Fibroblast of skin of scalp (primary cell): ENCODE measurements around the gene BCL2.
A peak's percentile ranks its signal among the peaks of the same experiment; 100 is the strongest.

Experiments
- DNase-seq: peaks from one replicate; pipeline ENCODE4 v3.0.0-alpha.2; 2013

Gene BCL2

DNA sequence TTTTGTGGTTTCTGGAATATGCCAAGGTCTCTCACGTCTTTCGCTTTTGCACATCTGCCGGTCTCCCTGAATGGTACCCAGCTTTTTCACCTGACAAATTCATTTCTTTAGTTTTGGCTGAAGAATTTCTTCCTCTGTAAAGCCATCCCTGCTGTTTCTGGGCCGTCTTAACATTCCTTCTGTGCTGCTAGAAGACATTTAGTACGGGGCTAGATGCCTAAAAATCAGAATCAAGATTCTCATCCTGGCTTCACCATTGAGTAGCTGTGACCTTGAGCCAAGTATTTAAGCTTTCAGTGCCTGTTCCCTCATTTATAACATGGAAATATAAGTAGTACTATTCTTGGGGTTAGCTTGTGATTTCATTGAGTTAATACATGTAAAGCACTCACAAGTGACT is 6.4 kb upstream of the BCL2 start:
- no peak for DNase-seq

GRCh38 chr18:63325086-63325686 is 5.6 kb upstream of the BCL2 start:
- no peak for DNase-seq

DNA sequence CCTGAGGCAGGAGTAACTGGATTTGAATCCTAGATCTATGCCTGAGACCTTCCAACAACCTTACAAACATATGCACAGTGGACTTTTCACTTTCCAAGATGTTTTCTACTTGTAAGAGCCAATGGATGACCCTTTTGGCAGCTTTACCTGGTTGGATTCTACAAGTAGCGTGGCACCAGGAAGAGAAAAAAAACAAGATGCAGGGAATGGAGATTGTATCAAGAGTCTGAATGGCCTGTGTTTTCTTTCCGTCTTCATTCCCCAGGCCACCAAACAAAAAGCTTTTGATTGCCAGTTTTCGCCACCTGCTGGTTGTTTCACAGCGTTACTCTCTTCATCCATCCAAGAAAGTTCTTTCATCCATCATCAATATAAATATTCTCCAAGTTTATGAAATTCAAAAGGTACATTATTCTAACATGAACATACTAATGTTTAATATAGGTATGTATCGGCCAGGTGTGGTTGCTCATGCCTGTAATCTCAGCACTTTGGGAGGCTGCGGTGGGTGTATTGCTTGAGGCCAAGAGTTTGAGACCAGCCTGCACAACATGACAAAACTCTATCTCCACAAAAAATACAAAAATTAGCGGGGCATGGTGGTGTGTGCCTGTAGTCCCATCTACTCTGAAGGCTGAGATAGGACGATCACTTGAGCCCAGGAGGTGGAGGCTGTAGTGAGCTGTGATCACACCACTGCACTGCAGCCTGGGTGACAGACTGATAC is 3.5 kb upstream of the BCL2 start:
- peak; percentile 73 for DNase-seq

- no peak for DNase-seq
Measured at GRCh38 chr18:63322206-63322605, 2.6 kb upstream of the BCL2 start.

DNA sequence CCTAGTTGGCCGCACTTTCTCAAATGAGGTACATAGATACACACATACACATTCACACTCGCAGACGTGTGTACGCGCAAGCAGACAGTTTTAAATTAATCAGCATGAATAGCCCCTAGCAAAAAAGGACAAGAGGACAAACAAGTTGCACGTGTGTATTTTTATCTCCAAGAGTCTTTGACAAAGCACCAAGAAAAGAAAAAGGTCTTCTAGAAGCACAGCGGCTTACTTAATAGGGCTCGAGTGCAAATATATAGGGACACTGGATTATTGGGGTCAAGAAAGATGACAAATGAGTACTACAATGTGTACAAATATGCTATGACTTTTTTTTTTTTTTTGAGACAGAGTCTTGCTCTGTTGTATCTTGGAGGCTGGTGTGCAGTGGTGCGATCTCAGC is 1.7 kb upstream of the BCL2 start:
- no peak for DNase-seq

- no peak for DNase-seq
Measured at GRCh38 chr18:63320975-63321265, 1.4 kb upstream of the BCL2 start.

GRCh38 chr18:63320123-63320974 is 780 bp upstream of the BCL2 start:
- peak; percentile 90 for DNase-seq

DNA sequence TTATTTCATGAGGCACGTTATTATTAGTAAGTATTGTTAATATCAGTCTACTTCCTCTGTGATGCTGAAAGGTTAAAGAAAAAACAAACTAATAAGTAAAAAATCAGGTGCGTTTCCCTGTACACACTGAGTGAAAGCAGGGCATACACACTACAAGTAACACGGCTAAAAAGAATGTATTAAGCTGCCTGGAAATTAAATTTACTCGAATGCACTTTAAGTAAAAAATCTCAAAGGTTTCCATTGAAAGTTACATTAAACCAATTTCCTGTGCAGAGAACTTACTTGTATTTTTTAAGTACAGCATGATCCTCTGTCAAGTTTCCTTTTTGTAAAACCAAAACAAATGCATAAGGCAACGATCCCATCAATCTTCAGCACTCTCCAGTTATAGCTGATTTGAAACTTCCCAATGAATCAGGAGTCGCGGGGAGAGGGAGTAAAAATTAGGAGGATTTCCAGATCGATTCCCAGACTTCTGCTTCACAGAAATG is 633 bp downstream of the BCL2 start:
- DNase-seq = no peak

DNA sequence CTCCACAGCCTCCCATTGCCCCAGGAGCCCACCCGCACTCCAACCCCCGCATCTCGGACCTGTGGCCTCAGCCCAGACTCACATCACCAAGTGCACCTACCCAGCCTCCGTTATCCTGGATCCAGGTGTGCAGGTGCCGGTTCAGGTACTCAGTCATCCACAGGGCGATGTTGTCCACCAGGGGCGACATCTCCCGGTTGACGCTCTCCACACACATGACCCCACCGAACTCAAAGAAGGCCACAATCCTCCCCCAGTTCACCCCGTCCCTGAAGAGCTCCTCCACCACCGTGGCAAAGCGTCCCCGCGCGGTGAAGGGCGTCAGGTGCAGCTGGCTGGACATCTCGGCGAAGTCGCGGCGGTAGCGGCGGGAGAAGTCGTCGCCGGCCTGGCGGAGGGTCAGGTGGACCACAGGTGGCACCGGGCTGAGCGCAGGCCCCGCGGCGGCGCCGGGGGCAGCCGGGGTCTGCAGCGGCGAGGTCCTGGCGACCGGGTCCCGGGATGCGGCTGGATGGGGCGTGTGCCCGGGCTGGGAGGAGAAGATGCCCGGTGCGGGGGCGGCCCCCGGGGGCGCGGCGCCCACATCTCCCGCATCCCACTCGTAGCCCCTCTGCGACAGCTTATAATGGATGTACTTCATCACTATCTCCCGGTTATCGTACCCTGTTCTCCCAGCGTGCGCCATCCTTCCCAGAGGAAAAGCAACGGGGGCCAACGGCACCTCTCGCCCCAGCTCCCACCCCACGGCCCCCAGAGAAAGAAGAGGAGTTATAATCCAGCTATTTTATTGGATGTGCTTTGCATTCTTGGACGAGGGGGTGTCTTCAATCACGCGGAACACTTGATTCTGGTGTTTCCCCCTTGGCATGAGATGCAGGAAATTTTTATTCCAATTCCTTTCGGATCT is 1.3 kb downstream of the BCL2 start:
- DNase-seq = peak; percentile 14

DNA sequence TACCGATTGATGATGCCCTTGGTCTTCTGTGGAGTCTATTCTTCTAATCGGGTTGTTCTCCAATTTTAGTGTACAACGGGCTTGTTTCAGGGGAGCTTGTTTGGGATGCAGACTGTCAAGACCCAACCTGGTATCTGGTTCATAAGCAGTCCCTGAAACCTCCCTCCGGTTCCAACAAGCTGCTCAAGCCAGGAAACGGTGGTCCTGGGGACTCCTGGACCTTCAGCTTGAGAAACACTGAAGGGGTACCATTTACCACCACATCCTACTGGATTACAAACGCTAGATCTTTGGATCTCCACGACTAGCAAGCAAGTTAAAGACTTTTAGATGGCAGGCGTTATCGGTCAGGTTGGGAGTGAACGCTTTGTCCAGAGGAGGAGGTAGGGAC is 2.0 kb downstream of the BCL2 start:
- DNase-seq = no peak

DNA sequence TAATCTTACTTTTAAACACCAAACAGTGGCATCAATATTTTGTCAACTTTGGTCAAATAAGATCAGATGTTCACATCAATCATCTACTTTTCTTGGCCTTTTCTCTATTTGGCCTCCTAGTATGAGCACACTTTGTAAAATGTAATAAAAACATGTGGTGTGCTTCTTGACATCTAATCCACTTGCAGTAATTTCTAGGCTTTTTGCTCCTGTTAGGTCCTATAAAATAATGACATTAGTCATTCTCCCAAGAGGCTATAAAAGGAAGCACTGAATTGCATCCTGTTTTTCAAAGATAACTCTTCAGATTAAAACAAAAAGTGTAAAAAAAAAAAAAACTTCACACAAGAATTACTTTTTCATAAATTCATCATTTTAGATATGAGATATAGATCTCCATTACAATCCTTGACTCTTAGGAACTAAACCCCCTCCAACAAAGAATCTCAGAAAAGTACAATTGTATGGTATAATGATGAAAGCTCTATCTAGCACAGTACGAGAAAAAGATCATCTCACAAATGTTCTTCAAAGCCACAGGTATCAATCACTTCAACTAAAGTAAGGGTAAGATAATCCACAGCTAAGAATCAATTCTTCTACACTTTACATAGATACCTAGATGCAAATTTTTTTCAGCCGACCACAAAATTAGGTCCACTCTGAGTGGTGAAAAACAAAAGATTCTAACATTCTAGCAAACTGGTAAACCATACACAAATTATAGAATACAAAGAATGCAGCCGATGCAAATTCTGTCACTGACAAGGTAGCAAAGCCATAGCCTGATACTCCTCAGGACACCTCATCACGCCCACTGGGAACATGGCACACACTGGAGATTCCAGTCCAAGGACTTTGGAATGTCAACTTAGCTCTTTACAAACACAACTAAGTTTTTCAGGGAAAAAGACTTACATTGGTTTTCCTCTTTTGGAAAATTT is 2.7 kb downstream of the BCL2 start:
- no peak for DNase-seq

DNA sequence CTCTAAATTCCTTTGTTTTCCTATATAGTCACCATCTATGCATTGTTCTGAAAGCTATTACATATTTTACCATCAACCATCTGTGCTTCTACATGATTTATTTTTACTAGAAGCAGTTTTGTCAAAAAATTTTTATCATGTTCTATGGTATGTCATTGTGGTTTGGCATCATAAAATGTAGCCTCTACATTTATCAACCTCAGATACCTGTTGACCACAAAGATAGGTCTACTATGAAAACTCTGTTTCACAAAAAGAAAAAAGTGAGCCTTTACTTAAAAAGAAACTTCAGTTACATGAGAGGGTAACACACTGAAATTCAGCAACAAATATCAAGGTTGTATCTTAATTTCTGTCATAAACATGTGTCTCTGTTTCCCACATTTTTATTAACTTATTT is 3.7 kb downstream of the BCL2 start:
- DNase-seq = no peak

GRCh38 chr18:63315131-63315662 is 4.4 kb downstream of the BCL2 start:
- DNase-seq = no peak

DNA sequence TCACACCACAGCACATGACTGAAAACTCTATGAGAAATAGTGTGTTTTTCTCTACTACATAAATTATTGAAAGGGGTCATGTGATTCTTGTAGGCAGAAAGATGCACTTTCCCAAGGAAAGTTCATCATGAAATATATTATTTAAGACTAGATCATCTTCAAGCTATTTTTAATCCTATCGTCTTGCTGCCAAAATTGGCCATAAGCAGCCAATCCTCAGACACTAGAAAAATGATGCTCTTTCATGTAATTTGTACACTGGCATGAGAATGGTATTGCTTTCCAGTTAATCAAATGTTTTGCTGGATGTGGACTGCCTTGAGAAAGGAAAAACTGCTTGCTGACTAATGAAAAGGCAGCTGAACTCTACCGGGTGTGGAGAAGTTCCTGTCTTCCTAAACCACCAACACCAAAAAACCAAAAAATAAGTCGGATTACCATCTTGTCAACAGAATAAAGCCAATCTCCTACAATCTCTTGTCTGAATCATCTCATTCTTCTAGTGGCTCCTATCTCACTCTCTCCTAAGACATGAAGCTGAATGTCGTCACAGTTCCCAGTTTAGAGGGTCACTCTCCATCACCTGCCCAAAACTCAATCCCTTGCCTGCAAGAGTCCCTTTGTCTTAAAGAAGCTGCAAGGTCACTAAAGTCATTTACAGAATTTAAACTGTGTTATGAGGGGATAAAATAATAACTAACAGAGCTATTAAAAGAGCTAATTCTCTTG is 5.3 kb downstream of the BCL2 start:
- DNase-seq = no peak

DNA sequence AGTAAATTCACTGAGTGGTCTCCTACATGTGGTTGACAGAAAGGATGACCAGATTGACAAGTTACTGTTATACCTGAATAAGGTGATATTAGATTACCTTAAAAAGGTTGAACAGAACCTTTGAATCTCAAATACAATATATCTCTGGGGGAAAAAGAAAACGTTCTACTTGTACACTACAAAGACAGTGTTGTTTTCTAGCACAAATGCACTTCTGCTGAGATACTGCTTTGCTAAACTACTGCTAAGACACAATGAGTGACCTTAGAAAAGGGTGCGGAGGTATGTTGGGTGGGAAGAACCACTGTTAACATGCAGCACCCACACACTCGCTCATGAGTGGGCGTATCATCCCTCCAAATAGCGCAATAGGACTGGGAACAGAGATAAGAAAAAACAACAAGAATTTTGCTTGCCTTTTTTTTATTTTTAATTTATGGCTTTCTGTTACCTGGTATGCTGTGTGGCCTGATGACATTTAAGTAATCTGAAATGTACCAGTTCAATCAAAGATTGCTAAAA is 6.1 kb downstream of the BCL2 start:
- no peak for DNase-seq

GRCh38 chr18:63312737-63313395 is 6.7 kb downstream of the BCL2 start:
- no peak for DNase-seq

DNA sequence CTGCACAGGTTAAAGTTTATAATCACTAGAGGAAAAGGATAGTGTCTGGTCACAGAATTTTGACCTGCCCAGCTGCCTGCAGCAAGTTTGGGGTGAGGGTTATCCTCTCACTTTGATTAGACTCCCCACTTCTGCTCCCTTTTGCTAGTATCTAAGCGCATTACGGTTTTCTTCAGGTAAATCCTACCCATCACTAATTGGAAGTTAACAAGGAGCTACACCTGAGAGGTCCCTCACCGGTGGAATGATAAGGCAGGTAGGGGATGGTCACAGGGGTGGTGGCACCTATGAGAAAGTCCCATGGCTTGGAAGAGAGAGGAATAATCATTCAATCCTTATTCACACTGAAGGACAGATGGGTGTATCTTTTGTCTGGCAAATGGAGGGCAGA is 7.6 kb downstream of the BCL2 start:
- no peak for DNase-seq

- no peak for DNase-seq
Measured at GRCh38 chr18:63311118-63312018, 8.2 kb downstream of the BCL2 start.

DNA sequence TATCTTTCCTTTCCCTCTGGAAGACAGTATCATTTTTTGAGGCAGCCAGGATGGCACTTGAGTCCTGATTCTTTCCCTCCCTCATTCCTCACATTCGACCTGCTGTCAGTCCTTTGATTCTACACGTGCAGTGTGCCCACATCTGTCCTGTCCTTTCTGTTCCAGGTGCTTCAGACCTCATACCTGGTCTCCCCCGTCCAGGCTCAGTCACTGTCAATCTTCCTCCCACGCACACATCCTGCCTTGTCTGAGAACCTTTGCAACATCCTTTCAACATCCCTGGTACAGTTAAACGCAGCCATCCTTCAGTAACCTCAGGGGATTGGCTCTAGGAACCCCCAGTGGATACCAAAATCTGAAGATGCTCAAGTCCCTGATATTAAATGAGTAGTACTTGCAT is 10.1 kb downstream of the BCL2 start:
- DNase-seq = no peak
